Type B pancreatic cell (in vitro differentiated cells): ENCODE measurements around the gene LINC01488. TPM values are rescaled to one million over a fixed set of nuclear protein-coding genes. Genes with fewer than 3 reads are reported as not detected.

ENCODE experiments used
- DNase-seq: peaks from one replicate; pipeline ENCODE4 v3.0.0; 2021; ENCODE audit warnings: mixed read lengths; ENCODE audit not compliant: unreplicated experiment; ENCODE audit errors: extremely low spot score
- H3K27ac Mint-ChIP-seq: 2 replicates; pipeline ENCODE4 v1.8.0; 2021; ENCODE audit warnings: mild to moderate bottlenecking, mixed read lengths
- H3K27me3 Mint-ChIP-seq: 2 replicates; pipeline ENCODE4 v1.8.0; 2021; ENCODE audit warnings: mixed read lengths
- H3K36me3 Mint-ChIP-seq: 2 replicates; pipeline ENCODE4 v1.8.0; 2021; ENCODE audit warnings: mixed read lengths
- H3K4me1 Mint-ChIP-seq: one replicate; pipeline ENCODE4 v1.8.0; 2021; ENCODE audit warnings: mixed read lengths; ENCODE audit not compliant: unreplicated experiment
- H3K4me3 Mint-ChIP-seq: 2 replicates; pipeline ENCODE4 v1.8.0; 2021; ENCODE audit warnings: mild to moderate bottlenecking, mixed read lengths
- H3K9me3 Mint-ChIP-seq: 2 replicates; pipeline ENCODE4 v1.8.0; 2021; ENCODE audit warnings: mixed read lengths
- CTCF ChIP-seq: fragments of 200-600 bp; sonication (generic); conservative IDR thresholded peaks from 2 replicates; pipeline ENCODE4 v1.5.0; 2021; ENCODE audit warnings: antibody characterized with exemption, mild to moderate bottlenecking
- total RNA-seq: library from RNA; stranded (reverse); gene quantifications from 2 replicates; pipeline ENCODE4 v1.2.1, GENCODE V29; 2021; ENCODE audit warnings: low replicate concordance

The LINC01488 gene
- total RNA-seq, 1 donor from 2014 or later: not detected

GRCh38 chr11:69476509-69476961 is 4.9 kb upstream of the LINC01488 start:
- H3K27ac Mint-ChIP-seq: no peak overlapping the region
- no peak overlapping the region for H3K4me3 Mint-ChIP-seq
- peaks cover 11% of the 10 kb centered on the region for H3K27me3 Mint-ChIP-seq
- DNase-seq: no peak
- peaks cover 4% of the 10 kb centered on the region for H3K4me1 Mint-ChIP-seq
- no peaks in the 10 kb centered on the region for H3K36me3 Mint-ChIP-seq
- no peak for TF ChIP-seq CTCF
- no peaks in the 10 kb centered on the region for H3K9me3 Mint-ChIP-seq

GRCh38 chr11:69477086-69477485 is 4.4 kb upstream of the LINC01488 start:
- DNase-seq: no peak
- no peaks in the 10 kb centered on the region for H3K36me3 Mint-ChIP-seq
- no peak overlapping the region for H3K27ac Mint-ChIP-seq
- H3K9me3 Mint-ChIP-seq: no peaks in the 10 kb centered on the region
- no peak for TF ChIP-seq CTCF
- H3K27me3 Mint-ChIP-seq: peaks cover 10% of the 10 kb centered on the region
- H3K4me3 Mint-ChIP-seq: no peak overlapping the region
- H3K4me1 Mint-ChIP-seq: peaks cover 4% of the 10 kb centered on the region

GRCh38 chr11:69479591-69480271 is 1.7 kb upstream of the LINC01488 start:
- Mint-ChIP-seq H3K9me3 (no peaks in the 10 kb centered on the region), H3K36me3 (no peaks in the 10 kb centered on the region), H3K27ac (peak overlapping the region; percentile 58), H3K4me3 (peak overlapping the region; percentile 59), H3K4me1 (peaks cover 9% of the 10 kb centered on the region), H3K27me3 (peaks cover 3% of the 10 kb centered on the region)
- DNase-seq: no peak
- no peak for TF ChIP-seq CTCF

- no peak overlapping the region for H3K27ac Mint-ChIP-seq
- H3K36me3 Mint-ChIP-seq: no peaks in the 10 kb centered on the region
- DNase-seq: no peak
- no peaks in the 10 kb centered on the region for H3K9me3 Mint-ChIP-seq
- H3K4me1 Mint-ChIP-seq: peaks cover 9% of the 10 kb centered on the region
- no peak for TF ChIP-seq CTCF
- peak overlapping the region; percentile 44 for H3K4me3 Mint-ChIP-seq
- H3K27me3 Mint-ChIP-seq: peaks cover 3% of the 10 kb centered on the region
Observed at GRCh38 chr11:69480547-69481392, 693 bp upstream of the LINC01488 start.

- Mint-ChIP-seq H3K36me3 (no peaks in the 10 kb centered on the region), H3K4me3 (no peak overlapping the region), H3K27me3 (peaks cover under 1% of the 10 kb centered on the region), H3K9me3 (no peaks in the 10 kb centered on the region), H3K4me1 (peaks cover 9% of the 10 kb centered on the region), H3K27ac (no peak overlapping the region)
- TF ChIP-seq CTCF: no peak
- DNase-seq: no peak
Observed at GRCh38 chr11:69482322-69482721, 859 bp downstream of the LINC01488 start.
